GM19397 (cell line): ENCODE measurements around the gene BIN1.

Experiments
- ATAC-seq: cut with Tn5 transposase; IDR thresholded peaks from one replicate; pipeline ENCODE4 v1.9.1; 2021; ENCODE audit warnings: mild to moderate bottlenecking, moderate library complexity; ENCODE audit not compliant: unreplicated experiment

The BIN1 gene

DNA sequence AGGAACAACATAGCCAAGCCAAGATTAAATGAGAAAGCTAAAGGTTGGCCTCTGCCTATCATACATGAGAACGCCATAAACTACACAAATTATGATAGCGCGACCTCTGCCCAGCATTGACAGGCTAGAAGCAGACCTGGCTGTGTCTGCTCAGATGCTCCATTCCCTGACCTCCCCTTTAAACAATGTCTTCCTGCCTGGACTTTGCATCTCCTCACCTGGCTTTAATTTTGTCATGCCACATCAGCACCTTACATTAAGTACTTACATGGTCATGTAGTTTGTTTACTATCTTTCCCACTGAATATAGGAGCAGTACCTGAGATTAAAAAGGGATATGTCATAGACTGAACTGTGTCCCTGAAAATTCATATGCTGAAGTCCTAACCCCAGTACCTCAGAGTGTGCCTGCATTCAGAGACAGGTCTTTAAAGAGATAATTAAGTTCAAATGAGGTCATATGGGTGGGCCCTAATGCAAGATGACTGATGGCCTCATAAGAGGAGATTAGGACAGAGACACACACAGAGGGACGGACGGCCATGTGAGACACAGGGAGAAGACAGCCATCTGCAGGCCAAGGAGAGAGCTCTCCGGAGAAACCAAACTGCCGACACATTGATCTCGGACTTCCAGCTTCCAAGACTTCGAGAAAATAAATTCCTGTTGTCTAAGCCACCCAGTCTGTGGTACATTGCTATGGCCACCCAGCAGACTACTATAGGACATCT, 103.7 kb downstream of the BIN1 start:
- ATAC-seq: no peak

- ATAC-seq: no peak
These were observed 105.2 kb downstream of the BIN1 start for GRCh38 chr2:127001751-127002150.

GRCh38 chr2:127000937-127001336, 106.0 kb downstream of the BIN1 start:
- ATAC-seq: no peak

GRCh38 chr2:127000194-127000593, 106.8 kb downstream of the BIN1 start:
- no peak for ATAC-seq

GRCh38 chr2:126999106-126999756, 107.7 kb downstream of the BIN1 start:
- ATAC-seq: no peak

GRCh38 chr2:126998486-126998885, 108.5 kb downstream of the BIN1 start:
- no peak for ATAC-seq
